HG03354 (cell line): Measurements from ENCODE around the gene STK39.

ENCODE experiments used
- ATAC-seq: cut with Tn5 transposase; IDR thresholded peaks from one replicate; pipeline ENCODE4 v1.9.1; 2021; ENCODE audit warnings: mild to moderate bottlenecking; ENCODE audit not compliant: unreplicated experiment, poor library complexity, severe bottlenecking

The STK39 gene

DNA sequence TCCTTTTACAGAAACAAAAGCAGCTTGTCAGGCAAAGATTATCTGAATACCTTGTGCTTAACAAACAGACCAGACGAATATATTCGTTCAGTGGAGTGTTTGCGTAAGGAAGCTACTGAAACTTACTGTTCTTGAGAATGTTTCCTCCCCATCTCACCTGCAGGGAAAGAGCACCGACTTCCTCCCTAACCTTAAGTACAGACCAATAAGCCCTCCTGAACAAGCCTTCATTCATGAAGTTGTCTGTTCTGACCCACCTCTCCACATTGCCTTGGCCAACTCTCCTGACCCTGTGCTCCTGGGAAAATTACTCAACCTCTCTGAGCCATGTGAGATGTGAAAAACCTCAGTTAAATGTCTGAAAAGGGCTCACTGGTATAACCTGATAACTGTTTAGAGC is 35.2 kb downstream of the STK39 start:
- no peak for ATAC-seq

DNA sequence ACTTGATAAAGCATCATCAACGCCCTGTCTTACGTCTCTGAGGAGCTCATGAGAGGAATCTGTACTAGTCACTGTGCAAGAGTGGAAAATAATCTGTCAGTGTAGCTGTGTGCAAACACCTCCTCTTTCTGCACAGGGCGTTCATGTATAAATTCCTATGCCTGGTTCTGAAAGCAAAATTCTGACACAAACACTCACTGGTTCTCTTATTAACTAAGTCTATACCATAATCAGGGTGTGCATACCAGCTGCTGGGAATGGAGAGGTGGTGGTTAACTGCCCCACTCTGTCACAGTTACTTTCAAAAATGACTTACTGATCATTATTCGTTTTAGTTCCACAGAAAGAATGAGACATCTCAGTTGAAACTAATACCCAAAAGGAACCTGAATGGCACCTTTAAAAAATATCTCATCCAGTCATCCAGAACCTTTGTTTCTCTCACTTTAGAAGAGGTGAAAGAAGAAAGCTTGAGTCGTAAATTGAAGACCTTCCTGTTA is 35.7 kb downstream of the STK39 start:
- ATAC-seq, result peak; percentile 21

DNA sequence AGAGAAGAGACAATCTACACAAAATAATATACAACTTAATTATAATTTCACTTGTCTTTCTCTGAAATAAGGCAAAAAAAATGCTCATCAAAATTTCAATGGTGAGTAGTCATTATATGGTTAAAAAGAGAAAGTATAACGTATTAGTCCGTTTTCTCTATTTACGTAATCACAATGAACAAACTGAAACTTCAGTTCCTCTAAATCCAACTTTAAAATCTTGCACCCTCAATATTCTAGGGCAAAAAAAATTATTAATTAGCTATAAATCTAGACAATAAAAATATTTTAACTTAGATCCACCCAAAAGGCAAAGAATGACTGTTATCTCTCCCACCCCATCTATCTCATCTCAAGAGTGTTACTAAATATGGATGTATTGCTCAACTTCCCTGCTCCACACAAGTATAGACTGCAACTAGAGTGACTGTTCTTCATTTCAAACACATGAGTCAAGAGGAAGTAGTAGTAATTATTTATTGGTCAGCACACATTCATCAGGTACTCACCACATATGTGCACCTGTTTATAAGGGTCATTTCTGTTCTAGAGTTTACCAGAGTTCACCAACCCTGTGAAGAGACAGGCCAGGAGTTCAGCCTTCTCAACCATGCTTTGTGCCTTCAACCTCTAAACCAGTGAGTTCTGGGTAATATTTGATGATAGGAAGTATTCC is 36.4 kb downstream of the STK39 start:
- ATAC-seq, result peak; percentile 80

DNA sequence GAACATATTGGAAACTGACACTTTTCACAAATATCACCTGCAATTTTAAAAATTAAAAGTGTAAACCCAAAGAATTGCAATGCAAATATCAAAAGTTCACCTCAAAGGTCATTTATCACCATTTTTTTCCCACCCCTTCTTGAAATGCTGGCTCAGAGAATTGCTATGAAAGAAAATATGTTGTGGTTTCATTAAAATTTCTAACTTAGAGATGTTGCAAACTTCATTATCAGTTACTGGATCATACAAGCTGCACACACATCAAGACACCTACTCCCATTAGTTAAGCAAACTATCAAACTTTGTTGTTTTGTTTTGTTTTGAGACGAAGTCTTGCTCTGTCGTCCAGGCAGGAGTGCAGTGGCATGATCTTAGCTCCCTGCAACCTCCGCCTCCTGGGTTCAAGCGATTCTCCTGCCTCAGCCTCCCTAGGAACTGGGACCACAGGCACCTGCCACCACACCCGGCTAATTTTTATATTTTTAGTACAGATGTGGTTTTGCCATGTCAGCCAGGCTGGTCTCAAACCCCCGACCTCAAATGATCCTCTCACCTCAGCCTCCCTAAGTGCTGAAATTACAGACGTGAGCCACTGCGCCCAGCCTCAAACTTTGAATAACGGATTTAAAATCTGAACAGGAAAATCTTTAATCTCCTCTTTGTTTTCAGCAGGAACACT is 37.0 kb downstream of the STK39 start:
- no peak for ATAC-seq

DNA sequence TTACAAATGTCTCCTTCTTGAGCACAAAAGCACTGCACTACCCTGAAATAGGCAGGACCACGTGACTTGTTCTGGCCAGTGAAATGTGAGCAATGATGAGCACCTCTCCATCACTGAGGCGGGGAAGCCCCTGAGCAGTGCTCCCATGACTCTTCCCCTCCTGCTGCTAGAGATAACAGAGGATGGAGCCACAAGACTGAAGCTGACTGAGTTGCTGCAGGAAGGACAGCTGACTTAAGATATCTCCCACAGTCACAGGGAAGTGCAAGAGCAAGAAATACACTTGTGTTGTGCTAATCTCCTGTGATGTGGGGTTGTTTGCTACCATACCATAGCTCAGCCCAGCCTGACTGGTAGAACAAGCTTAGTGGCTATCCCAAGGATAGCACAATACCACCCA is 38.7 kb downstream of the STK39 start:
- no peak for ATAC-seq

DNA sequence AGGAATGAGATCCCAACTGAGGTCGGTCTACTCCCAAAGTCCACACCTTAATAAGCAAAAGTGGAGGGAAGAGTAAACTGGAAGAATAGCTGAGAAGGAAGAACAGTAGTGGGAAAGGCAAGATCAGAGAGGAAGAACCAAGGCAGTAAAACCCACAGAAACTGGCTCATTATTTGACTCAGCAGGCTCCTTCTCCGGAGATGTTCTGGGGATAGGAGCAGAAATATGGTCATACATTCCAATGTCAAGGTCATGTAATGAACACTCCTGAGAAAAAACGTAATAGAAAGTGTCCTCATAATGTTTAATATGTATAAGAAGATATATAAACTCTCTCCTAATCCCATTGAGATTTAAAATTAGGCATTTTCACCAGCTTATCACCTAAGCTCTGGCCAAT is 39.5 kb downstream of the STK39 start:
- ATAC-seq, result no peak

DNA sequence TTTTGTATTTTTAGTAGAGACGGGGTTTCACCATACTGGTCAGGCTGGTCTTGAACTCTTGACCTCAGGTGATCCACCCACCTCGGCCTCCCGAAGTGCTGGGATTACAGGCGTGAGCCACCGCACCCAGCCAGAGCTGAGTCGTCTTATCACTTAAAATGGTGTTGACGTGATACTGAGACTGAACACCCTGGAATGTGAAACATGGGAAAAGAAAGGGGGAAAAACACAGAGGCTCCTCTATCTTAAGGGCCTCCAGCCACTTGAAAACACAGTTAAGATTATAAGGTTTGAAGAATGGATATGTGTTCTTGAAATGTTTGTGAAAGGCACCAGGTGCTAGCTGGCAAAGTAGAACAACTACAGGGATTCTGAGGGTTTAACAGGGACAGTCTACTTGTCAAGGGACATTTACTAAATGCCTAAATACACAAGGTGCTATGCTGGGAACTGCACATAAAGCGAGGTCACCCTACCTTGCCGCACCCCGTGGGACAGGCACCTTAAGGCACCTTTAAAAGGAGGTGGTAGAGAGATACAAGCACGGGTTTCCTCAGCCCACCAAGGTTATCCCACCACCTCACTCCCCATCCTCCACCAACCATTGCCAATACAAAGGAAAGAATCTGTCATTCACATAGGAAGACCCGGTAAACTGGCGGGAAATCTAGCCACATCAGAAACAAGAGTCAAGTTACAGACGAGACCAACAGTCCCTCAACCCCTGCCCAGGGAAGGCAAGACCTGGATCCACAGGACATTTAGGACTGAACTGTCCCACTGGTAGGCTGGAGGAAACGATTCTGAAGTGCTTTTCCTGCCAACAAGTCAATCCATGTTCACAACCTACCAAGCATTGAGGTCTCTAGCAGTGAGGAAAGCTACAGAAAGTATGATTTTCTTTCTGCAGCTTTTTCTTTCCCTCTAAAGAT is 43.4 kb downstream of the STK39 start:
- no peak for ATAC-seq

DNA sequence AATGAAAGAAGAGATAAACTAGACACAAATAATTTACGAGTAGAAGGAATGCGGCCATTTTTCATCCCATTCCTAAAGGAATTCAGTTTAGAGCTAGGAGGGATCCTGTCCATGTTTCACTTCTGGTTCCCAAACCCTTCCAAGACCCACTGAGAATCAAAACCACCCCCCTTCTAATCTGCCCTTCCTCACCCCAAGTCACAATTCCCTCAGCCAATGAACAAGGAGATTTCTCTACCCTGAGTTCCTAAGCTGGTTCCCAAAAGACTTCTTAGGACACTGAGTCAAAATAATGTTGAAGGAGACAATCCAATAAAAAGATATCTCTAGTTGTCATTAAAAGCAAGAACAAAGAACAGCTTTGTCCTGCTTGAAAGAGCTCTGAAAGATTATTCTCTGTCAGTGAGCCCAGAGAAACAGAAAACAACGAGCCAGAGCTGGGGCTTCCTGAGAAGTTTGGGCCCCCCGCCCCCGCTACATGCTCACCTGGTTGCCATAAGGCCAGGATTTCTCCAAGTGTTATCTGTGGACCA is 45.7 kb downstream of the STK39 start:
- no peak for ATAC-seq

DNA sequence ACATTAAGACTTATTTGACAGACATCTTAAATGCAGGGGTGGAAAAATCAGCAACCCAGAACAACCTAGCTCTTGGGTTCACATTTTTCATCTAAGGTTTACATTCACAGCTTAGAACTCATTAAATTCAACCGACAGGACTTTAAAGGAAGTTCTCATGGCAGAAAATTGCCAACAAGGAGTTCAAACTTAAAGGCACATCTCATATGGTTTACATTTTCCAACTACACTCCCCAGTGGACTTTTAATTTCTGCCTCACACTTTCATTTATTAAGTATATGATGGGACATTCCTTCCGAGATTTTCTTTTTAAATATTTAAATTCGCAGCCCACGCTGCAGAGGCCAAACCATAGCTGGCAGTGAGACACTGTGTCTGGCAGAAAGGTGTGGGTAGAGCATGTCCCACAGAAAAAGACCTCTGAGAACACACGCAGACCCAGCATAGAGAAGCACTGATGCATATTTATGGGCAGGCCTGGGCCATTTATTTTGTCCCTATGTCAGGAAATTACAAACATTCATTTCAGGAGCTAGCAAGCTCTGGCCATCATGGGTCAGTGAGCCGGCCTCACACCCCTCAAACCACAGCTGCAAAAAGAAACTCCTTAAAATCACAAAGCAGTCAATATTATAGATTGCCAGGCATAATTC is 46.3 kb downstream of the STK39 start:
- no peak for ATAC-seq

DNA sequence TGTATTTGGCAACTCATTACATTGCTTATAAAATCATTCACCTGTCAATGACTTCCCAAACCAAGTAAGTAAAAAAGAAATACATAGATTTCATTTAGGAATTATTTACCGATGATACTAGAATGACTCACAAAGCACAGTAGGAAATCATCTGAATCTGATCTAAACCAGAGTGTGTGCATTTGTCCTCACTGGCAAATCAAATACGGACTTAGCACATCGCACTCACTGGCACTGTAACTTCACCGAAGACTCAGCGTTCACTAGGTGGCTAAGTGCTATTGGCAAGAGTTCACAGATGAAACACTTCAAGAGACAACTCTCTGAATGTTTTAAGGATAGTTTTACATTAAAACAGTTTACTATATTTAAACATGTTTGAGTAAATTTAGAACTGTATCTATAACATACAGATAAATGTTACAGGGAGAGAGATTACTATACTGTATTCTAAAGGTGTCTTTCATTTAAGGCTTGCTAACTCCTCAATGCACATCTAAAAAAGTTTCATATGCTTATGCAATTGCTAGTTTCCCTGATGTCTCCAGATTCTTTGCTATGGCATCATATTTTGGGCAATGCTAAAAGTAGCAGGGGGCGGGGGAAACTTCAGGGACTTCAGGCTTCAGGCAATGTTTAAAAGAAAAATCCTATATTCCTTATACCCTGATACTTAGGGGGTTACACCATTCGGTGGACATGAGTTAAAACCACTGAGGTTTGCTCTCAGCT is 48.8 kb downstream of the STK39 start:
- ATAC-seq, result no peak

DNA sequence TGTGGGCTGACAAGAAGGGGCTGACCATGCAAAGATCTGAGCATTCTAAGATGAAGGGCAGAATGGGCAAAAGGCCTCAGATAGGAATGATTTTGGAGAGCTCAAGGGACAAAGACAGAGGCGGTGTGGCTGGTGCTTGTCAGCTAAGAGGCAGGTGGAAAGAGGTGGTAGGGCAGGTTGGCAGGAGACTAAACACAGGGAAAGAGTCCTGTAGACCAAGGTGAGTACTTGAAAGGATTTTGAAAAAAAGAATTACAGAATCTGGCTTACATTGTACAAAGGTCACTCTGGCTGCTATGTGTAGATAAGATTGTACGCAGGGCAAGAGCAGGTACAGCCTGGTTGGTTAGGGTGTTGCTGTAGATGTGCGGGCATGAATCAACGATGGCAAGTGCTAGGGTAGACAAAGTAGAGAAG is 50.6 kb downstream of the STK39 start:
- no peak for ATAC-seq

DNA sequence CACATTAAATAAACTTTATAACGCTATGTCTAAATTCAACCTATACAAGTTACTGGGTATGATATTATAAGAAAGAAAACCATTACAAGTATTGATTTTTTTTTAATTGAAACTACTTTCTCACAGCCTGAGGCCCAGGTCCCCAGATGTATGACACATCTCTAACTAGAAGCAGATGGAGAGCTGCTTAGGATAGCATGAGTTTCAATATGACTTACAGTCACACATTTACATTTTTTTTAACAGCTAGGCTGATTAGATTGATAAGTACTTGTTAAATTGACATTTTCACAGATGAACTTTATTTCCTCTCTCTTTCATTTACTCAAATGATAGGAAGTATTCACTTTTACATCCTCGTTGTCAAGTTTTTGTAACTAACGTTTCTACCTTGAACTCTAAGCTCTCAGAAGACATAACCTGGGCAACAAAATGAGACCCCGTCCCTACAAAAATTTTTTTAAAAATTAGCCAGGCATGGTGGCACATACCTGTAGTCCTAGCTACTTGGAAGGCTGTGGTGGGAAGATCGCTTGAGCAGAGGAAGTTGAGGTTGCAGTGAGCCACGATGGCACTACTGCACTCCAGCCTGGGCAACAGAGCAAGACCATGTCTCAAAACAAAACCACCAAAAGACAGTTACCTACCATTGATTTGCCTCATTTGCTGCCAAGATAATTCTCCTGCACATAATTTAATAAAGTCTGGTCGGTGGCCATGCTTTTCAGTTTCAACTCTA is 52.4 kb downstream of the STK39 start:
- peak; percentile 92 for ATAC-seq

DNA sequence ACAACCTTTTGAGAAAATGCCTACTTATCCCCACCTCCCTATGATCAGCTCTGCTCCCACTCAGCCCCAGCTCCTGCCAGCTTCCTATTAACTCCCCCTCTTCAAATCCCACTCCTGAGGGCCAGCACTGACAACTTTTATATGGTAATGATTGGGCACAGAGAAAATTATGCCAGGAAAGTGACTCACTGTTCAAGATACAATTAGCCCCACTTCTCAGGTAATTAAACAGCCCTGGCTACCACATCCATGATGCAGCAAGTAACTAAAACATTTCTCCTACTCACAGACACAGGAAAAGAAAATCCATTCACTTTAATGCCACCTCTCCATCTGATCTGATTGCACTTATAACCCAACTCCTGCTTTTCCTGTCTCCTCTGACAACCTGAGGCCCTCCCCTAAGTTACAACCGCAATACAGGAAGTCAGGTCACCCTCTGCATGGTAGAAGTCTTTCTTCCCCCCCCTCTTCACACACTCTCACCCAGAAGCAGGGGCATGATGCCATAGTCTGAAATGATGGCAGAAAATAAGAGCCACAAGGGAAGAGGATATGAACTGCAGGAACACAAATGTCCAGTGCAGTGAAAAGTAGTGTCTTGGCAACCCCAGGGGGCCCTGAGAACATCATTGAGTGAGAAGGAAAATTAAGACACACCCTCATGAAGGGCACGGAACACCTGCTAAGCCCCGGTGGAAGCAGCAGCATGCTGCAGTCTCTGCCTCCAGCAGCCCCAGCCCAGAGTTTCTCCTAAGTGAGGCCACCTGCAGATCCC is 54.4 kb downstream of the STK39 start:
- no peak for ATAC-seq

DNA sequence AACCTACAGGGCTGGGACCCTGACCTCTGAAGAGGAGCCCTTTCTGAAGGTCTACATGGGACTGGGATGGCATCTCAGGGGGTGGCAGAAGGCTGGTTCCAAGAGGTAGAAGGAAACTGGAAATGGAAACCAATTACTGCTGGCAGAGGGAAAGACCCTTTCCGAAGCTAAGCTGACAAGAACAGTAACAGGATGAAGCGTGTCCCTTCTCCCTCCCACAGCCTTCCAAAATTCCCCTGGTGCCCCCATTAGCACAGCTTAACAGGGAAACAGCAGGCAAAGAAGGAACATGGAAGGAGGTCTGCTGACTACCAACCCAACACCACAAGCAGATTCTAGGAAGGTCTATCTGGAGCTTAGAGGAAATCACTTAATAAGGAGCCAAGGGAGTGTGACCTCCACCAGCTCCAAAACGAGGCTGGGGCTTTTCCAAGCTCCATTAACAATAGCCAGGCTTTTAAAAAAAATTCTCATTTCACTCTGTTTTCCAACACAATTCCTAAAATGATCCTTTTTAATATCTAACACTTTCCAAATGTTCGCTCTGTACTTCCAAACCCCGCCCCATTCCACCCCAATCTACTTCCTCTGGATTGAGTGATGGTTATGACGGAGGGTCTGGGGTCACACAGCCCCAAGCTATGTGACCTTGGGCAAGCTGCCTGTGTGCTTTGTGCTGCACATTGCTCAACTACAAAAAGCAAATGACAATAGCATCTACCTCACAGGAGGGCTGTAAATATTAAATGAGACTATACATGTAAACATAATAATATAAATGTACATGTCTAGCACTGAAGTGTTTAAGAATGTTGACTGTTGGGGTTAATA is 55.2 kb downstream of the STK39 start:
- ATAC-seq, result no peak

DNA sequence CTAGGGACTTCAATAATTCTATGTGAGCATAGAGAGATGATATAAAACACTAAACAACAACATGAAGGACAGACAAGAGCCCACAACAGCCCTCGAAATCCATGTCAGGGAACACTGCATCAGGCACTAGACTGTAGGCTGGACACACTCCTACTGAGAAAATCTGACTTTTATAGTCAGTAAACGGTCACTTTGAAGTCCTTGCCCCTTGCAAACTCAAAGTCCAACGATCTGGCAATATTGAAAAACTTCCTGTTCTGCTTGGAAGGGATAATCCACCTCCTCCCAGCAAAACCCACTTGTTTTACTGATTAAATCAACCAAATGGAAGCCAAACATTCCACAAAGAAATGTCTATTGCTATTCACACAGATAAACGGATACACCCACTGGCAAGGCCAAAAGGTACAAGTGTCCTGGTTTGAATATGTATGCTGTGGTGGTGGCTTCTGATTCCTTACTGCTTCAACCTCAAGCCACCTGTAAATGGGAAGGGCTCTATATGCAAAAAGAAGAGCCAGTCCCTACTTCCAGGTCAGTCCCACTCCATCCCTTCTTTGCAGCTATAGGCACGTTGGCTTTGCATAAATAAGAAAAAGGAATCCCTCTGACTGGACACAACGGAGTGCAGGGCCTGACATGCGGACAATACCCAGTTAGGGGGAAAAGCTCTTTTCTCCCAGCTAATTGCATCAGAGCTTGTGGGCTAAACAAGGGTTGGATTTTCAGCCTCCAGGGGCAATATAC is 56.6 kb downstream of the STK39 start:
- no peak for ATAC-seq
